GM18870 (cell line): Measurements from ENCODE around the gene LRP5.
A peak's percentile ranks its signal among the peaks of the same experiment; 100 is the strongest.
"Not testable (repeated sequence)": the region's sequence is repeated elsewhere in the genome, so short reads cannot be mapped to it uniquely, and the experiment has no call there.

Source experiments
- ATAC-seq: cut with Tn5 transposase; IDR thresholded peaks from one replicate; pipeline ENCODE4 v1.9.1; 2021; ENCODE audit warnings: moderate library complexity; ENCODE audit not compliant: unreplicated experiment

Gene LRP5

DNA sequence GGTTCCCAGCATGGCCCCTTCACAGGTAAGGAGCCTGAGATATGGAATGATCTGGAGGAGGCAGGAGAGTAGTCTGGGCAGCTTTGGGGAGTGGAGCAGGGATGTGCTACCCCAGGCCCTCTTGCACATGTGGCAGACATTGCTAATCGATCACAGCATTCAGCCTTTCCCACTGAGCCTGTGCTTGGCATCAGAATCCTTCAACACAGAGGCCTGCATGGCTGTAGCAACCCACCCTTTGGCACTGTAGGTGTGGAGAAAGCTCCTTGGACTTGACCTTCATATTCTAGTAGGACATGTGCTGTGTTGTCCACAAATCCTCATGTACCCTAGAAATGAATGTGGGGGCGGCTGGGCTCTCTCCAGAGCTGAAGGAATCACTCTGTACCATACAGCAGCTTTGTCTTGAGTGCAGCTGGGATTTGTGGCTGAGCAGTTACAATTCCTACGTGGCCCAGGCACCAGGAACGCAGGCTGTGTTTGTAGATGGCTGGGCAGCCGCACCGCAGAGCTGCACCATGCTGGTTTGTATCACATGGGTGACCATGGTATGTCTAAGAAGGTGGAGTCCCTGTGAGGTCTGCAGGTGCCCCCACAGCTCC, 126.4 kb downstream of the LRP5 start:
- ATAC-seq: no peak

DNA sequence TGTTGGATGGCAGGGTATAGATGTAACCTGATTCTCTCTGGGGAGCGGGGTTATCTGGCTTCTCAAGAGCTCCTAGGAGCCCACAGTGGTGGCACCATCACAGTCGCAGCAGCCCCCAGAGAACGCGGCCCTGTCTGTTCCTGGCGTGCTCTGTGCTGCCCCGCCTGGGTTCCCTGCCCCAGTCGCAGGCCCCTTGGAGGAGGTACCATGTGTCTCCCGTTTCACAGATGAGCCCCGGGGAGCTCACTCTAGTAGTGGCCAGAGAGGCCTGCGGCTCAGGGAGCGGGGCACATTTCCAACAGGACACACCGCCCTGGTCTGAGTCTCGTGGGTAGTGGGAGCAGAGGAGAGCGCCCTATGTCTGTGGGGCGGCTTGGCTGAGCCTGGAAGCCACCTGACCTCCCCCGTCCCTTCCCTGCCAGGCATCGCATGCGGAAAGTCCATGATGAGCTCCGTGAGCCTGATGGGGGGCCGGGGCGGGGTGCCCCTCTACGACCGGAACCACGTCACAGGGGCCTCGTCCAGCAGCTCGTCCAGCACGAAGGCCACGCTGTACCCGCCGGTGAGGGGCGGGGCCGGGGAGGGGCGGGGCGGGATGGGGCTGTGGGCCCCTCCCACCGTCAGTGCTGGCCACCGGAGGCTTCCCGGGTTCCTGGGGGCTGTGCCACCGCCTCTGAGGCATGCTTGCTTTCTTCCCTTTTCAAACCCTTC, 127.1 kb downstream of the LRP5 start:
- no peak for ATAC-seq

DNA sequence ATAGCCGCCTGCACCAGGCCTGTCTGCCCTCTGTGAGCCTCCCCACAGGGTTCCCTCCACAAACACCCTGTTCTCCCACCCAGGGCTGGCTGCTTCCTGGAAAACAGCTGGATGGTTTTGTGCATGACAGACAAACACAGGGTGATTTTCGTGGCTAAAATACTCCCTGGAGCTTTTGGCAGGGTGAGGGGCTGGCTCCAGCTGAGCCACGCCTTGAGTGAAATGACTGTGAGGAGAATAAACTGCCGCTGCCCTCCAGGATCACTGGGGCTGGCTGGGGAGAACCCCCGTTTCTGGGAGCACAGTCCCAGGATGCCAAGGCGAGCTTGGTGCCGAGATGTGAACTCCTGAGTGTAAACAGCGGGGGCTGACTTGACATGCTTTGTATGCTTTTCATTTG, 127.8 kb downstream of the LRP5 start:
- no peak for ATAC-seq

DNA sequence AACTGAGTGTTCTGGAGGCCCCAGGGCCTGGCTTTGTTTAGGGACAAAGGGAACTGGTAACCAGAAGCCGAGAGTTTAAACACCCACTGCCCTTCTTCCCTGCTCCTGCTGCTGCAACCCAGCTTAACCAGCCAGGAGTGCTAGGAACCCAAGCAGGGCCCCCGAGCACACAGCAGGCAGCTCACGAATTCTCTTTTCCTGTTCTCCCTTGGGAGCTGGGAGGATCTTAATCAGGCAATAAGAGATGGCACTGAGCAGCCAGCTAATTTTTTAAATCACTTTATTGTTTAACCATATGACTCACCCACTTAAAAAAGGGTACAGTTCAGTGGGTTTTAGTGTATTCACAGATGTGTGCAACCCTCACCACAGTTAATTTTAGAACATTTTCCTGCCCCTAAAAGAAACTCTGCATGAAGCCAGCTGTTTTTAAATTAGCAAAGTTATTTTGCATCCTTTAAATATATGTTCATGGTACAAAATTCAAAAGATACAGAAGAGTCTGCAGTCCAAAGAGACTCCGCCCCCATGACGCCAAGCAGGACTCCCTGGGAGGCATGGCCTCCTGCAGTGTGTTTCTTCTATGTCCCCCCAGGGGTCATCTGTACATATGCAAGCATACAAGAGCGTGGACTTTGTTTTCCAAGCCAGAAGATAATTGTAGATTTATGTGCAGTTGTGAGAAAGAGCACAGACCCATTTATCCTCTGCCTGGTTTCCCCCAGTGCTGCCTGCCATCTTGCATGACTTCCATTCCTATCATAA, 129.3 kb downstream of the LRP5 start:
- no peak for ATAC-seq

DNA sequence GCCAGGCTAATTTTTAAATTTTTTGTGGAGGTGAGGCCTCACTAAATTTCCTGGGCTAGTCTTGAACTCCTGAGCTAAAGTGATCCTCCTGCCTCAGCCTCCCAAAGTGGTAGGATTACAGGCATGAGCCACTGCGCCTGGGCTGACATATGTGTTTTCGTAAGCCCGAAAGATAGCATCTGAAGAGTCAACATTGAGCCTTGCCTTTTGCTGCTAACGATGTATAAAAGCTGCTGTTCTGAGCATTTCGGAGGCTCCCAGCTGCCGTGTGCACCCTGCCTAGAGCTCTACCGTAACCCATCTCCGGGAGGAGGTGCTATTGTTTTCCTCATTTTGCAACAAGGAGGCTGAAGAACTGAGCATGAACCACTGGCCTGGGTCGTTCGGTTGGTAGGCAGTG, 130.0 kb downstream of the LRP5 start:
- no peak for ATAC-seq

DNA sequence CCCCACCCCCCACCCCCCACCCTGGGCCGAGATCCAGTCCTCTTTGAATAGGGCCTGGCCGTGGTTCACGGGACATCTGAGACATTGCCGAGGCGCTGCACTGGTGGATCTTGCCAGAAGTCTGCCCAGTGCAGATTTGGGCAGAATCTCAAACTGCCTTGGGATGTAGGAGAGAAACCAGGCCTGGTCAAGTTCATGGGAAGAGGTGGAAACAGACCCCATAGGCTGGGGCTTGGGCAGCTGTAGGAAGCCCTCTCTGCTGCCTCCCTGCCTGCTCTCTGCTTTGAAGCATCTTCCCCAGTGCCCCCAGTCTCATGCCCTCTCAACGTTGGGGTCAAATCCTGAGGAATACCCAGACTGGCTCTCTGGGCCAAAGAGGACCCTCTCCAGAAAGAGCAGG, 132.2 kb downstream of the LRP5 start:
- ATAC-seq: no peak

DNA sequence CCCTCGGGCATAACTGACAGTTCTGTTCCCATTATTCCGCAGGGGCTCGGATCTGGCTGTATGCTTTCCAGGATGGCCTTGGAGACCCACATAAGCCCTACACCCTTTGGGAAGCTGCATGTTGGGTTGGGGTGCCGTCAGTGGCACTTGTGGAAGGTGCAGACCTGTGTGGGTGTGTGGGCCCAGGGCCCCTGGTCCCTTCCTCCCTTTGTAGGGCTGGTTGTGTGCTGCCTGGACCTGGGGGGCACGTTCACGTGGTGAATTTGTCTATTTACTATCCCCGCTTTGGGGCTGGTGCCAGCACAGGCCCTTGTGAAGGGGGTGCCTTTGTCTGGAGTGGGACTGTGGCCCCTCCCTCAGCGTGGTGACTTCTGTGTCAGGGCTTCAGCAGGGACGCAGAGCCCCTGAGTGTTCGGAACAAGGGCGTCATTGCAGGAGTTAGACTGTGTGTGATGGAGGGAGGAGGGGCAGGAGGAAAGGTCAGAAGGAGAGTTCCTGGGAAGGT, 133.2 kb downstream of the LRP5 start:
- no peak for ATAC-seq

DNA sequence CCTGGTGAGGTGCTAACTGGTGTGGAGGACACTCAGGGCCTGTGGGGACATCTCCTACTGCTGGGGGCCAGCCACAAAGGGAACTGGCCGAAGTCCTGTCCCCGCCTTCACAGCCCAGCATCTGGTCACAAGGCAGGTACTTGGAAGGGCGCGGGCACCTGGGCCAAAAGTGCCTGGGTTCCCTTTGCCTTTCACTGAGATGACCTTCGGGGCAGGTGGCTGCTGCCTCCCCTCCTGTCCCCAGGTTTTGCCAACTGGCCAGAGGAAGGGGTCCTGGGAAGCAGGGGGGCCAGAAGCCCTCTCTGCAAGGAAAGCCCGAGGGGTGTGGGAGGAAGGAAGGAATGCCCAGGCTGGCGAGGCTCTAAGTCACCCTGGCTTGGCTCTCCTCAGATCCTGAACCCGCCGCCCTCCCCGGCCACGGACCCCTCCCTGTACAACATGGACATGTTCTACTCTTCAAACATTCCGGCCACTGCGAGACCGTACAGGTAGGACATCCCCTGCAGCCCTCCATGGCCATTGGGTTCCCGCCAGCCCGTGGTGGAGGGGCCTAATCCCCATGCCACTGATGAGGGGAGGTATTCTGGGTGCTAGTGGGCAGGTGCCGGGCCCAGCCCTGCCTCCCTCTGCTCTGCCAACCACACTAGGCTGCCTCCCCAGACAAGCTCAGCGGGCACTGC, 133.8 kb downstream of the LRP5 start:
- ATAC-seq: no peak

DNA sequence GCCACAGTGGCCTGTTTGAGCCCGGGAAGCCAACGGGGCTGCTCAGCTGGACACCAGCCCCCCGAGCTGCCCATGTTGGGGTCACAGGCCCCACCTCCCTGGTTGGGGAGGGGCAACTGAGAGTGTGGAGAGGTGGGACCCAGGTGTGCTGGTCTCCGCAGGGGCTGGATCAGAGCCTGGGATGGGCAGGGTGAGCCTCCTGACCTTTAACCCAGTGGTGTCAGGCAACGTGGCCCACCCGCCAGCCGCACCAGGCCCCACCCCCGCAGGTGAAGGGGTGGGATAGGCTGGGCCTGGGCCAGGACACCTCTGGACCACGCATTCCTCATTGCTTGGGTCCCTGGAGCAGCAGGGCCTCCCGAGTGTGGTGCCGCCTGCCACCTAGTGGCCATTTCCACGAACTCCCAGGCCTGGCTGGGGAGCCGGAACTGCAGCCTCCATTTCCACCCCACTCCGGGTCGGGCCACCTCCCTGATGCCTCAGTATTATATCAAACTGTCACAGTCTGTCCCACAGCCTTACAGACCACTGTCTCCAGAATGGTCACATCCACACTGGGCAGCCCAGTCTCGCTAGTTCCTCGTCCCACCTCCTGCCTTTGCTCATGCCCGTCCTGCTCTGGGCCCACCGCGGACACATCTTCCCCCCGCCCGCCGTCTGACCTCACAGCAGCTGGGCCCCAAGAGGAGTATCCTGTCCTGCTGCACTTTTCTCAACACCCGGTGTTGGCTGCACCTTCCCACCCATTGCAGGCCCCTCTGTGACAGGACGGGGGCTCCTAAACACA, 134.8 kb downstream of the LRP5 start:
- ATAC-seq: no peak

DNA sequence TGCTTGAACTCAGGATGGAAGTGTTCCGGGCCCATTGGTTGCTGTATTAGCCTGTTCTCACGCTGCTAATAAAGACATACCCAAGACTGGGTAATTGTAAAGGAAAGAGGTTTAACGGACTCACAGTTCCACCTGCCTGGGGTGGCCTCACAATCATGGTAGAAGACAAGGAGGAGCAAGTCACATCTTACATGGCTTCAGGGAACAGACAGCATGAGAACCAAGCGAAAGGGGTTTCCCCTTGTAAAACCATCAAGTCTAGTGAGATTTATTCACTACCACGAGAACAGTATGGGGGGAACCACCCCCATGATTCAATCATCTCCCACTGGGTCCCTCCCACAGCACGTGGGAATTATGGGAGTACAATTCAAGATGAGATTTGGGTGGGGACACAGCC, 135.5 kb downstream of the LRP5 start:
- ATAC-seq: not testable (repeated sequence)

DNA sequence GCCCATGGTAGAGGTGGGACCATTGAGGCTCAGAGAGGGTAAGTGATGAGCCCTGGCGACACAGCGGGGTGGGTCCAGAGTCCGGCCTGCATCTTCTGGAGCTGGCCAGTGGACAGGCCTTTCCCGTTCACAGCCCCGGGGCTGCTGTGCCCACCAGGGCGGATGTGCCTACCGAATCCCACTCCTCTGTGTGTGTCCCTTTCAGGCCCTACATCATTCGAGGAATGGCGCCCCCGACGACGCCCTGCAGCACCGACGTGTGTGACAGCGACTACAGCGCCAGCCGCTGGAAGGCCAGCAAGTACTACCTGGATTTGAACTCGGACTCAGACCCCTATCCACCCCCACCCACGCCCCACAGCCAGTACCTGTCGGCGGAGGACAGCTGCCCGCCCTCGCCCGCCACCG, 136.2 kb downstream of the LRP5 start:
- ATAC-seq: no peak

DNA sequence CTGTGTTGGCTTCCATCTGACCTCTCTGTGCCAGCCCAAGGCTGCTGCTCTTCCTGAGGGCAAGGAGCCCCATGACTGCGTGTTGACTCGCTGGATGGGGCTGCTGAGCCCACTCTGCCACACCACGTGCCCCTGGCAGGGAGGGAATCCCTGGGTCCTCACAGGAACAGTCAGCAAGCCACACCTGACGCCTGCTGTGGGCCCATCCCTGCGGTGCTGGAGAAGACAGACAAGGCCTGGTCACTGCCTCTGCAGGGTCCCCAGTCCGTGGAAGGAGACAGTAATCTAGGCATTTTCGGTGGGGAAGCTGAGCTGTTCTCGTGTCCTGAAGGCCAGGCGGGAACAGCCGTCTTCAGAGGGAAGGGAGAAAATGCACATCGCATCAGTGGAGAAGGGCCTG, 137.6 kb downstream of the LRP5 start:
- no peak for ATAC-seq

DNA sequence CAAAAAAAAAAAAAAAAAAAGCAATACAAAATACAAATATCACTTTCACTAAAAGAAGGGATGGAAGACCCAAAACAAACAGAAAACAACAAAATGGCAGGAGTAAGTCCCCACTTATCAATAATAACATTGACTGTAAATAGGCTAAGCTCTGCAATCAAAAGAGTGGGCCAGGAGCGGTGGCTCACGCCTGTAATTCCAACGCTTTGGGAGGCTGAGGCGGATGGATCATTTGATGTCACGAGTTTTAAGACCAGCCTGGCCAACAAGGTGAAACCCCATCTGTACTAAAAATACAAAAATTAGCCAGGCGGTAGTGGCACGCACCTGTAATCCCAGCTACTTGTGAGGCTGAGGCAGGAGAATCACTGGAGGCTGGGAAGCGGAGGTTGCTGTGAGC, 138.3 kb downstream of the LRP5 start:
- no peak for ATAC-seq

DNA sequence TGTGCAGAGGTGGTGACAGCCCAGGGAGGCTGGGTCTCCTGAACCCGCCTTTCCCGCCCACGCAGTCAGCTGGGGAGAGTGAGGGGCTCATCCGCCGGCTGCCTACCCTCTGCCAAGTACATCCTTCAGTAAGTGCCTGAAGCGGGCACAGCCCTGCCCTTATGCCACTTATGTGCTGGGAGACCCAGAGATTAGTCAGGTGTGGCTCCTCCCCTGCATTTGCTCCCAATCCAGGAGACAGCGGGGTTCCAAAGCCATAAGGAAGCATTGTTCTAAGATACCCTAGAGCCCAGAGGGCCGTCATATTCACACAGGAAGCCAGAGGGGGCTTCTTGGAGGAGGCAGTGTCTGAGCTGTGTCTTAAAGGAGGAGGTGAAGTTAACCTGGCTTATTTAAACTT, 142.4 kb downstream of the LRP5 start:
- no peak for ATAC-seq

DNA sequence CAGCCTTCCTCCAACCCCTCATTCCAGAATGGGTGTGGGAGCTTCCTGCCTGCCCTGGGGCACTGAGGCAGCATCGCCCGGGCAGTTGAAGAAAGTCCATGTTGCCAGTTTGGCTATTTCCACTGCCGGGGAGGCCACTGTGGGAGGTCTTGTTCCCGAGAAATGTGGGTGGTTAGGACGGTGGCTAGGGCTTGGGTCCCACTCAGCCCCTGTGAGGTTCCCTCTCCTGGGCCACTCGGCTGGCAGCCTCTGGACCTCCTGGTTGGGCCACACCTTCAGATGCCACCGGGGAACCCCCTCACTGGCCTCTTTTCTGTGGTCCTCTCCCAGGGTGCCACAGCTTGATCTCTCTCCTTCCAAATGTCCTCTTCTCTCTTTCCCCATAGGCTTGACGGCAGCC, 143.1 kb downstream of the LRP5 start:
- no peak for ATAC-seq

DNA sequence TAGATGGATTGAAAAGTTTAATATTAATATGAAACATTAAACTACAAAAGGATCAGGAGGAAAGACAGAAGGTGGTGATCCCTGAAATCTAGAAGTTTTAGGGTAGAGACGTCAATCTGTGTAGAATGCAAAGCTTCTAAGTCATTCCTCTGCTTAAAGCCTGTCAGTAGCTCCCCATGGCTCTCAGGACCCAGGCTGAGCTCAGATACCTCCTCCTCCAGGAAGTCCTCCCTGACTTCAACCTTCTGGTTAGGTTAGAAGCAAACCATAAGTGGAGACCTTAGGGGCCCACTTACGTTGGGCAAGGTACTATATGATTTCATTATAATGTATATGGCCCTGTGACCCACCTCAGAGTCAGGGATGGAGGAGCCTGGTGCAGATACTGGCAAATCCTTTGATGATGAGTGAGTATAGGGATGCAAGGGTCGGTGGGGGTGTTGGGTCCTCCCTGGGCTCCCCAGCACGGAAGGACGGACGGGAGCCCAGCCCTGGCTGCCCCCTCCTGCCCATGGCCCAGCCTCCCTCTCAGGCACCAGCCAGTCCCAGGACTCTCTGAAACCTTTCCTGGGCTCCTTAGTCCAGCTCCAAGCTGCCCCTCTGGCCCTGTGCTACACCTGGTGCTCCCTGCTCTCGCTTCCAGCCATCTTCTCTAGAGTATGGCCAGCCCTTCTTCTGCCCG, 145.0 kb downstream of the LRP5 start:
- no peak for ATAC-seq

DNA sequence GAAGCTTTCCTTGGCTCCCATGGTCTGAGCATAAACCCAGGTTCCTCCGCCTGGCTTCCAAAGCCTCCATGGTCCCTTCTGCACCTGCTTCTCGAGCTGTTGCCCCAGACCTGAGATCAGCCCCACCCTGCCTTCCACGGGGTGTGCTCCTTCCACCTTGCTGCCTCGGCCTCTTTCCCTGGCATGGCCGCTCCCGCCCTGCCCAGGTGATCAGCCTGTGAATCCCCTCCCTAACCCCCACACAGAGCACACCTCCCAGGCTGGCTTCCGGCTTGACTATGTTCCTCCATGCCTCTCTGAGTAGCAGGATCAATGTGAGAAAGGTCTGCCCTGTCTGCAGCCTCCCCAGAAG, 145.5 kb downstream of the LRP5 start:
- no peak for ATAC-seq

DNA sequence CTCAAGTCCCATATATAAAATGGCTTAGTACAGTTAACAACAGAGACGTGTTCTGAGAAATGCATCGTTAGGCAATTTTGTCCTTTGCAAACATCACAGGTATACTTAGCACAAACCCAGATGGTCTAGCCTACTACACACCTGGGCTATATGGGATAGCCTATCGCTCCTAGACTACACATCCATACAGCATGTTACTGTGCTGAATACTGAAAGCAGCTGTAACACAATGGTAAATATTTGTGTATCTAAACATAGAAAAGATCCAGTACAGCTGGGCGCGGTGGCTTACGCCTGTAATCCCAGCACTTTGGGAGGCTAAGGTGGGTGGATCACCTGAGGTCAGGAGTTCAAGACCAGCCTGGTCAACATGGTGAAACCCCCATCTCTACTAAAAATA, 145.9 kb downstream of the LRP5 start:
- not testable (repeated sequence) for ATAC-seq

DNA sequence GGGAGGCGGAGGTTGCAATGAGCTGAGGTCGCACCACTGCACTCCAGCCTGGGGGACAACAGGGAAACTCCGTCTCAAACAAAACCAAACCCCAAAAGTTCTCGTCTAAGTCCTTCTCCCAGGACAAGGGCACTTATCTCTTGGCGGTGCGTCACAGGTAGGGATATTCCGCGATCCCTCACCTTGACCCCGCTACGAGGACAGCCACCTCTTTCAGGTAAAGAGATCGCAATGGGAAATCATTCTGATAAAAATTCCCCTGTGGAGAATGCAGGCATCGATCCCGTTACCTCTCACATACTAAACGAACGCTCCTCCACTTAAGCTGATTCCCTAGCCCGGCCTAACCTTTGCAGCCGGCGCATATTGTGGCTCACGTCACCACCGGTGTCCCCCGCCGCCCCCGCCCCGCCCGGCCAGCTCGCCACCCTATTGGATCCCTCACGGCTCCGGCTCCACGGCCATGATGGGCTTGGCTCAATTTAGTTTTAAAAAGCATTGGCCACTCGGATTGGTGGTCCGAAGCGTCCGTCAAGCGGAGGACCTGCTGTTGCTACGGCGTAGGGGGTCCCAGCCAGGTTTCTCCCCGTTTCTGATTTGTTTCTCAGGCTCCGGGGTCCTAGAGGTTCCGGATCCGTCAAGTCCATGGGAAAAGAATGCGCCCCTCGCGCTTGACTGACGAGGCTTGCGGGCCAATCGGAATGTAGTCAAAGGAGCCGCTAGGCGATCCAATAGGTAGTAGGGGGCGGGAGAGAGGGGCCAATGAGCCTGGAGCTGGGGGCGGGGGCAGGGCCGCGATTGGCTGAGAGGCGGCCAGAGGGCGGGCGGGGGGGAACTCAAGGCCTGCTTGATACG, 147.7 kb downstream of the LRP5 start:
- peak; percentile 78 for ATAC-seq
